SW 1271 (cell line): ENCODE data around the gene C6orf15.

Source experiments
- DNase-seq, 2 experiments: peaks; one replicate each; lab custom pipeline; 2025; lab: John Stamatoyannopoulos, UW

C6orf15 gene

GRCh38 chr6:31107052-31107451, 5.3 kb downstream of the C6orf15 start:
- DNase-seq: no peak

- DNase-seq: no peak
Measured at GRCh38 chr6:31103136-31103535, 9.2 kb downstream of the C6orf15 start.

- DNase-seq: no peak
Measured at GRCh38 chr6:31098449-31098938, 13.9 kb downstream of the C6orf15 start.

GRCh38 chr6:31096656-31097055, 15.7 kb downstream of the C6orf15 start:
- no peak for DNase-seq

GRCh38 chr6:31096215-31096614, 16.2 kb downstream of the C6orf15 start:
- DNase-seq: no peak

GRCh38 chr6:31094389-31094881, 17.9 kb downstream of the C6orf15 start:
- DNase-seq: no peak

- no peak for DNase-seq
Measured at GRCh38 chr6:31092769-31093505, 19.4 kb downstream of the C6orf15 start.

- no peak for DNase-seq
Measured at GRCh38 chr6:31092238-31092637, 20.1 kb downstream of the C6orf15 start.

GRCh38 chr6:31091680-31092079, 20.7 kb downstream of the C6orf15 start:
- DNase-seq: no peak

- DNase-seq: no peak
Measured at GRCh38 chr6:31090973-31091364, 21.4 kb downstream of the C6orf15 start.

- DNase-seq: no peak
Measured at GRCh38 chr6:31090275-31090972, 22.0 kb downstream of the C6orf15 start.

- DNase-seq: peak; percentile 63 to 78
Measured at GRCh38 chr6:31087494-31088089, 24.8 kb downstream of the C6orf15 start.

GRCh38 chr6:31086788-31087440, 25.5 kb downstream of the C6orf15 start:
- no peak for DNase-seq

- DNase-seq: no peak
Measured at GRCh38 chr6:31083742-31084354, 28.5 kb downstream of the C6orf15 start.

- DNase-seq: no peak
Measured at GRCh38 chr6:31081872-31082271, 30.5 kb downstream of the C6orf15 start.

- peak in 1 of 2 experiments; percentile 67 for DNase-seq
Measured at GRCh38 chr6:31079656-31080261, 32.6 kb downstream of the C6orf15 start.

GRCh38 chr6:31076611-31077010, 35.8 kb downstream of the C6orf15 start:
- no peak for DNase-seq

- DNase-seq: no peak
Measured at GRCh38 chr6:31075528-31075927, 36.8 kb downstream of the C6orf15 start.

- no peak for DNase-seq
Measured at GRCh38 chr6:31074401-31074800, 38.0 kb downstream of the C6orf15 start.

- peak; percentile 29 to 63 for DNase-seq
Measured at GRCh38 chr6:31070711-31071197, 41.6 kb downstream of the C6orf15 start.

GRCh38 chr6:31068669-31069340, 43.6 kb downstream of the C6orf15 start:
- peak; percentile 48 to 80 for DNase-seq
